Endodermal cell (in vitro differentiated cells): ENCODE measurements around the gene CBY2. TPM values are rescaled to one million over a fixed set of nuclear protein-coding genes. Genes with fewer than 3 reads are reported as not detected.

Source experiments
- DNase-seq: peaks from one replicate; pipeline ENCODE4 v3.0.0-alpha.2; 2017
- H3K27ac ChIP-seq: 2 replicates; pipeline ENCODE4 v1.5.1; 2013; ENCODE audit warnings: mild to moderate bottlenecking, low read depth, low read length, moderate library complexity
- H3K27me3 ChIP-seq: 2 replicates; pipeline ENCODE4 v1.6.1; 2013; ENCODE audit warnings: mild to moderate bottlenecking, low read length, moderate library complexity; ENCODE audit not compliant: insufficient read depth, control insufficient read depth, poor library complexity, severe bottlenecking
- H3K36me3 ChIP-seq: 2 replicates; pipeline ENCODE4 v1.7.0; 2013; ENCODE audit warnings: mild to moderate bottlenecking, low read length, moderate library complexity; ENCODE audit not compliant: control insufficient read depth, insufficient read depth
- H3K4me1 ChIP-seq: one replicate; pipeline ENCODE4 v1.7.0; 2013; ENCODE audit warnings: low read length; ENCODE audit not compliant: control insufficient read depth, insufficient read depth
- H3K4me3 ChIP-seq: 2 replicates; pipeline ENCODE4 v1.5.1; 2013; ENCODE audit warnings: mild to moderate bottlenecking, low read length, moderate library complexity
- H3K9ac ChIP-seq: 2 replicates; pipeline ENCODE4 v1.6.1; 2013; ENCODE audit warnings: mild to moderate bottlenecking, low read length, moderate library complexity; ENCODE audit not compliant: poor library complexity, severe bottlenecking; ENCODE audit errors: extremely low read depth
- H3K9me3 ChIP-seq: 2 replicates; pipeline ENCODE4 v1.6.1; 2013; ENCODE audit warnings: mild to moderate bottlenecking, low read length, moderate library complexity; ENCODE audit not compliant: control insufficient read depth
- H3K27ac Mint-ChIP-seq: 2 replicates; pipeline ENCODE4 v1.8.0; 2020; ENCODE audit warnings: mixed read lengths
- H3K27me3 Mint-ChIP-seq: 2 replicates; pipeline ENCODE4 v1.8.0; 2021; ENCODE audit warnings: mild to moderate bottlenecking, mixed read lengths; ENCODE audit not compliant: insufficient read depth
- H3K36me3 Mint-ChIP-seq: 2 replicates; pipeline ENCODE4 v1.8.0; 2020; ENCODE audit warnings: low read depth, mixed read lengths
- H3K4me1 Mint-ChIP-seq: 2 replicates; pipeline ENCODE4 v1.8.0; 2020; ENCODE audit warnings: mixed read lengths
- H3K4me3 Mint-ChIP-seq: 2 replicates; pipeline ENCODE4 v1.8.0; 2020; ENCODE audit warnings: mild to moderate bottlenecking, moderate library complexity, mixed read lengths
- H3K9me3 Mint-ChIP-seq: 2 replicates; pipeline ENCODE4 v1.8.0; 2020; ENCODE audit warnings: mild to moderate bottlenecking, mixed read lengths
- CTCF ChIP-seq: fragments of 200-600 bp; sonication (generic); conservative IDR thresholded peaks from 2 replicates; pipeline ENCODE4 v1.5.0; 2021; ENCODE audit warnings: antibody characterized with exemption, mild to moderate bottlenecking
- WGBS, 2 experiments: methylation state at CpG; one replicate each; pipeline versions ENCODE4 v1.1.5 to v1.1.7; 2013; ENCODE audit warnings: missing lambda C conversion rate in 2 of 2, mixed read lengths in 1 of 2; ENCODE audit not compliant: insufficient coverage in 1 of 2, insufficient read length in 1 of 2; 5-methylcytosine and 5-hydroxymethylcytosine counted together
- total RNA-seq, 2 donors: library from RNA; stranded (reverse); fragmentation: NEBNext Ultra II Directional in 1 of 2; extraction: Animal tissue kit (Norgen Biotek cat#: 25700) in 1 of 2; gene quantifications; 2 replicates in 1 of 2; 3 replicates in 1 of 2; pipeline ENCODE4 v1.2.1, GENCODE V29; 2021

The CBY2 gene
- total RNA-seq, 2 donors from 2014 or later, result not detected

GRCh38 chr13:45718063-45718462 is 15.9 kb downstream of the CBY2 start:
- H3K4me1 Mint-ChIP-seq, result peaks cover 29% of the 10 kb centered on the region
- H3K9me3 Mint-ChIP-seq, result no peaks in the 10 kb centered on the region
- H3K4me3 Mint-ChIP-seq, result no peak overlapping the region
- H3K36me3 ChIP-seq, result no peaks in the 10 kb centered on the region
- H3K27me3 Mint-ChIP-seq, result peaks cover 2% of the 10 kb centered on the region
- H3K9me3 ChIP-seq, result no peaks in the 10 kb centered on the region
- H3K27ac ChIP-seq, result no peak overlapping the region
- WGBS, 2 experiments, result 32 to 33% methylated on average over 4 to 5 of the region's 5 CpGs
- H3K36me3 Mint-ChIP-seq, result no peaks in the 10 kb centered on the region
- H3K27ac Mint-ChIP-seq, result no peak overlapping the region
- DNase-seq, result peak; percentile 59
- peak; percentile 91 for TF ChIP-seq CTCF
- H3K4me3 ChIP-seq, result no peak overlapping the region
- H3K4me1 ChIP-seq, result peaks cover 32% of the 10 kb centered on the region
- H3K9ac ChIP-seq, result no peak overlapping the region
- no peaks in the 10 kb centered on the region for H3K27me3 ChIP-seq

GRCh38 chr13:45718992-45719391 is 16.9 kb downstream of the CBY2 start:
- no peaks in the 10 kb centered on the region for H3K36me3 Mint-ChIP-seq
- no peak overlapping the region for H3K4me3 Mint-ChIP-seq
- Histone ChIP-seq H3K27ac (no peak overlapping the region), H3K4me1 (peaks cover 41% of the 10 kb centered on the region), H3K4me3 (peak overlapping the region; percentile 2), H3K36me3 (no peaks in the 10 kb centered on the region), H3K9me3 (no peaks in the 10 kb centered on the region), H3K27me3 (no peaks in the 10 kb centered on the region), H3K9ac (no peak overlapping the region)
- H3K27ac Mint-ChIP-seq, result no peak overlapping the region
- H3K27me3 Mint-ChIP-seq, result no peaks in the 10 kb centered on the region
- H3K4me1 Mint-ChIP-seq, result peaks cover 38% of the 10 kb centered on the region
- no peak for TF ChIP-seq CTCF
- WGBS, 2 experiments, result 100% methylated on average over 1 of the region's 1 CpG; no CpG with 5 or more reads in 1 of the 2 experiments
- H3K9me3 Mint-ChIP-seq, result no peaks in the 10 kb centered on the region
- DNase-seq, result no peak

- Mint-ChIP-seq H3K27me3 (no peaks in the 10 kb centered on the region), H3K4me1 (peaks cover 47% of the 10 kb centered on the region), H3K36me3 (no peaks in the 10 kb centered on the region), H3K27ac (no peak overlapping the region), H3K4me3 (no peak overlapping the region), H3K9me3 (no peaks in the 10 kb centered on the region)
- TF ChIP-seq CTCF, result no peak
- DNase-seq, result no peak
- Histone ChIP-seq H3K9ac (no peak overlapping the region), H3K27ac (no peak overlapping the region), H3K27me3 (no peaks in the 10 kb centered on the region), H3K36me3 (no peaks in the 10 kb centered on the region), H3K4me3 (no peak overlapping the region), H3K9me3 (no peaks in the 10 kb centered on the region), H3K4me1 (peaks cover 51% of the 10 kb centered on the region)
- 88 to 97% methylated on average over 1 to 4 of the region's 5 CpGs for WGBS, 2 experiments
Observed at GRCh38 chr13:45721203-45721731, 19.1 kb downstream of the CBY2 start.
